WERI-Rb-1 (cell line): Measurements from ENCODE around the gene MRPL16.
"Not testable (repeated sequence)": the region's sequence is repeated elsewhere in the genome, so short reads cannot be mapped to it uniquely, and the experiment has no call there.

Experiments used
- DNase-seq: peaks from one replicate; pipeline ENCODE4 v3.0.0-alpha.2; 2020
- H3K27ac ChIP-seq: fragments of 250-450 bp; sonication (Bioruptor Pico); 2 replicates; pipeline ENCODE4 v1.5.1; 2020; ENCODE audit warnings: mild to moderate bottlenecking, moderate library complexity
- H3K27me3 ChIP-seq: fragments of 250-450 bp; sonication (Bioruptor Pico); 2 replicates; pipeline ENCODE4 v1.5.1; 2021; ENCODE audit warnings: mild to moderate bottlenecking, low read depth, moderate library complexity; ENCODE audit not compliant: insufficient read depth, severe bottlenecking
- H3K36me3 ChIP-seq: fragments of 250-450 bp; sonication (Bioruptor Pico); 2 replicates; pipeline ENCODE4 v1.5.1; 2020; ENCODE audit warnings: mild to moderate bottlenecking, moderate library complexity
- H3K4me3 ChIP-seq: 2 replicates; pipeline ENCODE4 v1.5.1; 2011; ENCODE audit warnings: low read depth, mild to moderate bottlenecking, control low read depth, low read length
- H3K9me3 ChIP-seq: fragments of 250-450 bp; sonication (Bioruptor Pico); 2 replicates; pipeline ENCODE4 v1.5.1; 2021; ENCODE audit warnings: mild to moderate bottlenecking, moderate library complexity; ENCODE audit not compliant: severe bottlenecking
- CTCF ChIP-seq: IDR thresholded peaks from 2 replicates; pipeline ENCODE4 v1.5.1; 2011; ENCODE audit warnings: low read depth, mild to moderate bottlenecking, control low read depth, inconsistent platforms, low read length

Gene MRPL16

GRCh38 chr11:59810189-59810910, at the start of gene MRPL16:
Gene MRPL16 (minus strand): TSS chr11:59810778. CDS start chr11:59810658, 120 bp downstream.
- TF ChIP-seq CTCF, result peak; percentile 69
- no peaks in the 10 kb centered on the region for H3K9me3 ChIP-seq
- DNase-seq, result peak; percentile 95
- H3K4me3 ChIP-seq, result peak within 1 kb of the TSS; percentile 62
- H3K36me3 ChIP-seq, result peaks cover 23% of the 10 kb centered on the region
- H3K27me3 ChIP-seq, result no peaks in the 10 kb centered on the region
- peak within 1 kb of the TSS; percentile 78 for H3K27ac ChIP-seq

- Histone ChIP-seq H3K9me3 (no peaks in the 10 kb centered on the region), H3K27me3 (no peaks in the 10 kb centered on the region), H3K4me3 (no peak overlapping the region), H3K36me3 (no peaks in the 10 kb centered on the region), H3K27ac (no peak overlapping the region)
- no peak for DNase-seq
- TF ChIP-seq CTCF, result no peak
These were observed 49.1 kb upstream of the MRPL16 start for GRCh38 chr11:59859673-59860072.

- DNase-seq, result no peak
- H3K4me3 ChIP-seq, result no peak overlapping the region
- no peaks in the 10 kb centered on the region for H3K36me3 ChIP-seq
- H3K9me3 ChIP-seq, result no peaks in the 10 kb centered on the region
- no peaks in the 10 kb centered on the region for H3K27me3 ChIP-seq
- H3K27ac ChIP-seq, result no peak overlapping the region
- TF ChIP-seq CTCF, result no peak
These were observed 47.2 kb upstream of the MRPL16 start for GRCh38 chr11:59857439-59858434.

GRCh38 chr11:59854871-59855270, 44.3 kb upstream of the MRPL16 start:
- TF ChIP-seq CTCF, result no peak
- no peaks in the 10 kb centered on the region for H3K9me3 ChIP-seq
- H3K4me3 ChIP-seq, result no peak overlapping the region
- H3K27ac ChIP-seq, result no peak overlapping the region
- DNase-seq, result no peak
- H3K36me3 ChIP-seq, result no peaks in the 10 kb centered on the region
- H3K27me3 ChIP-seq, result no peaks in the 10 kb centered on the region

- H3K27me3 ChIP-seq, H3K36me3 ChIP-seq, DNase-seq, H3K27ac ChIP-seq, H3K9me3 ChIP-seq, H3K4me3 ChIP-seq: not testable (repeated sequence)
These were observed 40.8 kb upstream of the MRPL16 start for GRCh38 chr11:59851416-59851815.

GRCh38 chr11:59849551-59849950, 39.0 kb upstream of the MRPL16 start:
- H3K27ac ChIP-seq, H3K9me3 ChIP-seq, H3K36me3 ChIP-seq, H3K4me3 ChIP-seq, DNase-seq, H3K27me3 ChIP-seq: not testable (repeated sequence)
